HG02610 (cell line): Measurements from ENCODE around the gene C19orf12.
"Not testable (repeated sequence)": the region's sequence is repeated elsewhere in the genome, so short reads cannot be mapped to it uniquely, and the experiment has no call there.

Experiments used
- ATAC-seq: cut with Tn5 transposase; IDR thresholded peaks from one replicate; pipeline ENCODE4 v1.9.1; 2021; ENCODE audit warnings: mild to moderate bottlenecking, moderate library complexity; ENCODE audit not compliant: unreplicated experiment

The C19orf12 gene

DNA sequence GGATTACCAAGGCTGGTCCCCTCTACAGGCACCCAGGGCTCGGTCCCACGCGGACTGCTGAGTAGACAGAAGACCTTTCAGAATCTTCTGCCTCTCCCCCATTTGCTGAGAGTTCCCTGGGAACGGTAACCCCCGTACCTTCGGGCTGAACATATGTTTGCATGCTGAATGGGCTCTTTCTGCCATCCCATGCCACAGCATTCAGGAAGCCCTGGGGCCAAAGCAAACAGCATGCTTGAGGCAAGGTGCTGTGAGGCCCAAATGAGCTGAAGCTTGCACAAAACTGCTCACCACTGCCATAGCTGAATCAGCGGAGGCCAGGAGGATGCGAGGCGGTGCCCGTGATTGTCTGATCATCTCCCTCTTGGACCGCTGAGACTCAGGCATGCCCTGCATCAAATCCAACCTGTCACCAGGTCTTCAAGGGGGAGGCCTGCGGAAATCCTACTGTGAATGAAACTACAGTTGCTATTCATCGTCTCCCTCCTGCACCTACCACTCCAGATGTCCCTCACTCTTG is 16.3 kb upstream of the C19orf12 start:
- ATAC-seq = no peak

GRCh38 chr19:29727906-29728305 is 12.8 kb upstream of the C19orf12 start:
- ATAC-seq = no peak

GRCh38 chr19:29724746-29725145 is 9.7 kb upstream of the C19orf12 start:
- no peak for ATAC-seq

DNA sequence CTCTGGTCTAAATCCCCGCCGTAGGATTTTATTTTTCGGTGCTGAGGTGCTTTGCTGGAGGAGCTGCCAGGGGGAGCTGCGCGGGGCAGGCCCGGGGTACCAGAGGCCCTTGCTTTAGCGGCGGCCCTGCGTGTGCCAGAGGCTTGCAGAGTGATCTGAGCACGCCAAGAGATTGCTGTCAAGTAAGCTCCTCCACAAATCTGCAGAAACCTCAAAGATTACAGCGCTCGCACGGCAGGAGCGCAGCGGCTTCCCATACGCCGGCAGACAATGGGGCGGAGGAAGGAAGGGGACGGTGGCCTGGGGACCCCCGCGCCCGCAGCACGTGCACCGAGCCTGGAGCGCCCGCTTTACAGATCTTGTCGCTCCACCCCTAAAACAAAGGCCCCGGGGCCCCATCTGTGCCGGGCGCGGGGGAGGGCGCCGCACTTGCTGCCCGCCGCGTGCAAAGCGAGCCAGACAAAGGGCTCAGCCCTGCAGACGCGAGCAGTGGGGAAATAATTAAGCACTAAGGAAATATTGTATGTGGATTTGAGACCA is 9.1 kb upstream of the C19orf12 start:
- no peak for ATAC-seq

- ATAC-seq = no peak
These were observed 2.0 kb upstream of the C19orf12 start for GRCh38 chr19:29717051-29717450.

DNA sequence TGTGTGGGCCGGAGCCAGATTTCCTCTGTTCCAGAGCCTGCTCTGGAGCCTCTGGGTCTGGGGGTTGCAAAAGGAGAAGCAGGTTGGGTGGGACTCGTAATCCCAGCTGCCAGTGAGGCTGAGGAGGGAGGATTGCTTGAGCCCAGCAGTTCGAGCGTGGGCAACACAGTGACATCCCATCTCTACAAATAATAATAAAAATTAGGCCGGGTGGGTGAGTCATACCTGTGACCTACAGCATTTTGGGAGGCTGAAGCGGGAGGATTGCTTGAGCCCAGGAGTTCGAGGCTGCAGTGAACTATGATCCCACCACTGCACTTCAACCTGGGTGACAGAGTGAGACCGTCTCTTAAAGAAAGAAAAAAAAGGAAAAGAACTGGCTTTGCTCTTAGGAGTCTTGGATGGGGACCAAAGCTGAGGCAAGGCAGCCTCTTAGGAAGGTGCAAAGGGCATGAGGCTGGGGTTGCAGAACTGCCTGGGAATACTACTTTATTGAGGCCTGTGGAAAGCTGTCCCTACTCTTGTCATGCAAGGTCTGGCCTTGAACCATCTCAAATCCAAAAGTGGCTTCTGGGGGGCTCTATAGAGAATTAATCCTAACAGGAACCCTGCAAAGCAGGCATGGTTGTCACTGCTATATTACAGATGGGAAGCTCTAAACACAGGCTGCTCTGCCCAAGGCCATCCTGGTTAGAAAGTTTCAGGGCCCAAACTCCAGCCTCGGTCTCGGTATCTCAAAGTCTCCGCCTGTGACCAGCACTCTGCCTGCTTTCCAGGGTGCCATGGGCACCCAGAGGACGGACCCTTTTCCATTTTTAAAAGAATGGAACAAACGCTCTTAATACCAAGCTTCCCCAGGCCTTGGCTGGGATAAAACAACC is 880 bp upstream of the C19orf12 start:
- peak; percentile 1 for ATAC-seq

DNA sequence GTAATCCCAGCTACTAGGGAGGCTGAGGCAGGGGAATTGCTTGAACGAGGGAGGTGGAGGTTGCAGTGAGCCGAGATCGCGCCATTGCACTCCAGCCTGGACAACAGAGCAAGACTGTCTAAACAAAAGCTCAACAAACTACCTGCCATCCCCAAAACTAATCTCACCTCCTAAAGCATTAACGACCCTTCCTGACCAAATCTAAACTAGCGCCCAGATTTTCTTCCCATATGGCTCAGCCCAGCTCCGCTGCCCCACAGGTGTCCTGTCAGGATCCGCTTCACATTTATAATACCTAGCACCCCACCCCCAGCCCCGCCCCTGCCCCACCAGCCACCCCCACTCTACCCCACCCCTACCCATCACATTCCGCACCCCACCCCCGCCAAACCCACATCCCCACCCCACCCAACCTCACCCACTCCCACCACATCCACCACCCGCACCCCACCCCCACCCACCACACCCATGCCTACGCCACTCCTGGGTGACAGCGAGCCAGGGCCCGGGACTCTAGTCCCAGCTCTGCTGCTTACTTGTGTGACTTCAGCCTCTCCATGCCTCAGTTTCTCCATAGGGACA is 599 bp downstream of the C19orf12 start:
- ATAC-seq = peak; percentile 17

DNA sequence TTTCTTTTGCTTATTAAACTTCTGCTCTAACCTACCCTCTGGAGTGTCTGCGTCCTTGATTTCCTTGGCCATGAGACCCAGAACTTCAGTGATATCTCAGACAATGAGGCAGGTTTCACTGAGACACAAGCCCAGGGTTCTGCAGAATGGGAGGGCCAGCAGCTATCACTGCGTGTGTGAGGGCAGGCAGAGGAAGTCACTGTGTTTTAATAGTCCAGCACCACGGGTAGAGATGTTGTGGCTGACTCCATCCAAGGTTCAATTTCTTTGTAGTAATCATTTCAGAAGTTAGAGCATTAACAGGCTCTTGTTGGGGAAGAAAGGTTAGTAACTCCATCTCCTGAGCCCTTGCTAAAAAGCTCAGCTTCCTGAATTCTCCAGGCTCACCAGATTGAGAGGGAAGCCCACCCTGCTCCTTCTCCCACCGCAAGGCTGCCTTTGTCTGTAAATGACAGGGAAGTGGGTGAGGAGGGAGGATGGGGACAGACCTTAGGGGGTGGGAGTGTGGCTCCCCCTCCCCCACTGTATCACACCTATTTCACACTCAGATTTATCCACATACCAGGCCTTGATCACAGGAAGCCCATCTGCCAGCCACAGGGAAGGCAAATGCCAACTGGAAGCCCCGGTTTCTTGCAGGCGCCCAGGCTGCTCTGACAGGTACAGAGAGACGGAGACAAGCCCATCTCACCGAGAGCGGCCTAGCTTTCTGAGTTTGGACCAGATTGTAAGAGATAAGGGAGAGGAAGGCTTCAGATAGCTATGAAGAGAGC is 2.1 kb downstream of the C19orf12 start:
- ATAC-seq = no peak

GRCh38 chr19:29711584-29712132 is 3.4 kb downstream of the C19orf12 start:
- ATAC-seq = no peak

GRCh38 chr19:29709440-29709798 is 5.6 kb downstream of the C19orf12 start:
- not testable (repeated sequence) for ATAC-seq

GRCh38 chr19:29708554-29709439 is 6.3 kb downstream of the C19orf12 start:
- no peak for ATAC-seq

- no peak for ATAC-seq
These were observed 8.4 kb downstream of the C19orf12 start for GRCh38 chr19:29706635-29707034.

- no peak for ATAC-seq
These were observed 9.4 kb downstream of the C19orf12 start for GRCh38 chr19:29705706-29706105.

DNA sequence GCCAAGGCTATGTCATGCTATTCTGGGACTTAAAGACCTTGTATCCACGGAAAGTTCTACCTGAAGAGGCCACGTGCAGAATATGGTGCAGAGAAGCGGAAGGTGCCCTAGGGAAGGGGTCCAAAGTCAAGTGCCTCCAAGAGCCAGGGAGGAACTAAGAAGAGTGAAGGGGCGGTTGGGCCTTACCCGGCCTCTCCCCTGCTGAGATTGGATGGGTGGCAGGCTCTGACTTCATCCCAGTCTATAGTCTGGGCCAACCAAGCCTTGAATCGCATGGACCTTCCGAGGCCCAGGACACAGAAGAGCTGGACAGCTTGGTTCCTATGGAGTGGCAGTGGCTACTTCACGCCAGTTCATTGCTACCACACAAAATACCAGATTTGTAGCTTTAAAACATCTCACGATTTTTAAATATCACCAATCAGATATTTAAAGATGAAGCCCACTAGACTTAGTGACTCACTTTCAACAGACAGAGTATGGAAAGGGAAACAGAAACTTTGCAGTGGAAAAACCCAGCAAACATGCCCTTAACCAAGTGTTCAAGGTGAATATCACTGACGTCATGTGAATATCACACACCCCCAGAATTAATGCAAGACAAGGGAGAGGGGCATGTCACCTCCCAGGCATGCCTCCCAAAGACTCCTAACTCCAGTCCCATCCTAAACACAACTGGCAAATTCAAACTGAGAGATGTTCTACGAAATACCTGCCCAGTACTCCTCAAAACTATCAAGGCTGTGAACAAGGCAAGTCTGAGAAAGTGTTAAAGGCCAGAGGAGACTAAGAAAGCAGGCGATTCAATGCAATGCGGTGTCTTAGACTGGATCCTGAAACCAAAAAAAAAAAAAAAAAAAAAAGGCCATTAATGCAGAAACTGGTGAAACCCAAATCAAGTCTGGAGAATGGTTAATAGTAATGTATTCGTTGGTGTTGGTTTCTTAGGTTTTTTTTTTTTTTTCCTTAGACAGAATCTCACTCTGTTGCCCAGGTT is 10.2 kb downstream of the C19orf12 start:
- ATAC-seq = peak; percentile 86

- no peak for ATAC-seq
These were observed 12.1 kb downstream of the C19orf12 start for GRCh38 chr19:29702963-29703320.

- no peak for ATAC-seq
These were observed 12.7 kb downstream of the C19orf12 start for GRCh38 chr19:29702161-29702962.

DNA sequence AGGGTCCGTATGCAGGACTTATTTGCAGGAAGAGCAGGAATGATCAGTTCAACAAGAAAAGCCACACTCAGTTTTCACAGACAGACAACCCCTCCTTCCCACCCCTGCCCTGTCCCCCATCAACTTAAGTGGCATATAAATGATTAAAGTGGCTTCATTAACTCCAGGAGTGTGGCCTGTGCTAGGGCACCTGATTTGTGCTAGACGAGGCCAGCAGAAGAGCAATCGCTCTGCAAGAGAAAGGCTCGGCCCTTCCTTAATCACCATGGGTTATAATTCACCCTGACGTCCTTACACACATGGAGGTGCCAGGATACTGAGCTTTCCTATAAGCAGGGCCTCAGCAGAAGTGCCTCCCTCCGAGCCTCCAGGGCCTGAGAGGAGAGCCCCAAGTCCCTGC is 14.6 kb downstream of the C19orf12 start:
- ATAC-seq = no peak

DNA sequence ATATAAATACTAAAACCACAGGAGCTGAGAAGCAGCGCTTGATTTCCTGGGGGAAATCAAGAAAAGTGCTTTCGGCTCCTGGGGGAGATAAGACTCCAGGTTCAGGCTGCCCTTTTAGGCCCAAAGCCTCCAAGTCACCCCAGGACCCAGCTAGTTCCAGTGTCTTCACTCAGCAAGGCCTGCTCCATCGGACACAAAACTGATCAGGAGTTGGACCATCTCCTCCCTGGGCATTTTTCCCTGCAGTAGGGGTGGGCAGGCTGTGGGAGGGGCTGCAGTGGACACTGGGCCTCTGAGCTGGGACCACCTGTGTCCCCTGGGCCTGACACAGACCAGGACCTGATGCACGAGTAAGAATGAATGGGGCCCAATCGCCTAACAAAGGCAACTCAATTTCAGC is 15.2 kb downstream of the C19orf12 start:
- no peak for ATAC-seq
